Endothelial cell (in vitro differentiated cells): ENCODE results near the gene PKP1. TPM values are rescaled to one million over a fixed set of nuclear protein-coding genes. Genes with fewer than 3 reads are reported as not detected.
A peak's percentile ranks its signal among the peaks of the same experiment; 100 is the strongest.

ENCODE experiments used
- DNase-seq: peaks from one replicate; pipeline ENCODE4 v3.0.0; 2021; ENCODE audit warnings: low spot score
- H3K27ac Mint-ChIP-seq: one replicate; pipeline ENCODE4 v1.8.0; 2021; ENCODE audit warnings: mixed read lengths, inconsistent platforms; ENCODE audit not compliant: unreplicated experiment
- H3K27me3 Mint-ChIP-seq: one replicate; pipeline ENCODE4 v1.8.0; 2021; ENCODE audit warnings: mild to moderate bottlenecking, moderate library complexity, mixed read lengths, inconsistent platforms; ENCODE audit not compliant: unreplicated experiment
- H3K36me3 Mint-ChIP-seq: one replicate; pipeline ENCODE4 v1.8.0; 2021; ENCODE audit warnings: mild to moderate bottlenecking, low read depth, mixed read lengths, inconsistent platforms; ENCODE audit not compliant: unreplicated experiment
- H3K4me1 Mint-ChIP-seq: one replicate; pipeline ENCODE4 v1.8.0; 2021; ENCODE audit warnings: mild to moderate bottlenecking, mixed read lengths, inconsistent platforms; ENCODE audit not compliant: unreplicated experiment
- H3K4me3 Mint-ChIP-seq: one replicate; pipeline ENCODE4 v1.8.0; 2021; ENCODE audit warnings: mild to moderate bottlenecking, mixed read lengths, inconsistent platforms; ENCODE audit not compliant: unreplicated experiment
- H3K9me3 Mint-ChIP-seq: one replicate; pipeline ENCODE4 v1.8.0; 2021; ENCODE audit warnings: mixed read lengths, inconsistent platforms; ENCODE audit not compliant: unreplicated experiment
- total RNA-seq: library from RNA; stranded (reverse); fragmentation: NEBNext Ultra II Directional; extraction: Animal tissue kit (Norgen Biotek cat#: 25700); gene quantifications from one replicate; pipeline ENCODE4 v1.2.1, GENCODE V29; 2021; ENCODE audit not compliant: unreplicated experiment
- TF ChIP-seq, protein P1 (sequence below): fragments of 200-600 bp; sonication (generic); IDR thresholded peaks from one replicate; pipeline ENCODE4 v1.5.0; 2021; ENCODE audit warnings: antibody characterized with exemption; ENCODE audit not compliant: unreplicated experiment

PKP1 gene
- total RNA-seq, 1 donor from 2014 or later, result 0.64 TPM

DNA sequence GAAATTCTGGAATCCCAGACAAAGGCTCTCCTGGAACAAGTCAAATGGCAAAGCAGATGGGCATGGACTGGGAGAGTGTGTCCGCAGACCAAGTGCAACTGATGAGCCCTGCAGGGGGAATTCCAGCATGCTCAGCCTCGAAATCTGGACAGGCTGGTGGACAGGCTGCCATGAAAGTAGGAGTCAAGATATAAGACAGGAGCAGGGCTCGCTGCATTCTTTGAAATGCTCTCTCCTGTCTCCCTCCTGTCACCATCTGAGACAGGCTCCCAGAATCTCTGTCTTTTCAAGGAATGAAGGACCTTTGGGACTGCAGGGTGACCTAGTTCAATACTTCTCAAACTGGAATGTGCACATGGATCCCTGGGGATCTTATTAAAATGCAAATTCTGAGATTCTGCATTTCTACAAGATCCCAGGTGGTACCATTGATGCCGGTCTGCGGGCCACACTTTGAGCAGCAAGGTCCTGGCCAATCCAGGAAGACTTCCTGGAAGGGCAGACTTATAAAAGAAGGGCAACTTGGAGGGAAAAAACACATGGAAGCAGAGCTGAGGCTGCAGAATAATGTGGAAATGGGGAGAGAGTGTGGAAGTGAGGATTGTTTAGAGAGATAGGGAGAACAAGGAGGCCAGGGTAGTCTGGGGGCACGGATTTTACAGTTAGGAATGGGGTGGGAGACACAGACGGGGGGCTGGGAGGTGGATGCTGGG lies 64.3 kb downstream of the PKP1 start:
- peaks cover 1% of the 10 kb centered on the region for H3K27me3 Mint-ChIP-seq
- H3K9me3 Mint-ChIP-seq, result no peaks in the 10 kb centered on the region
- H3K4me3 Mint-ChIP-seq, result no peak overlapping the region
- H3K4me1 Mint-ChIP-seq, result peaks cover 25% of the 10 kb centered on the region
- TF ChIP-seq, protein P1, sequence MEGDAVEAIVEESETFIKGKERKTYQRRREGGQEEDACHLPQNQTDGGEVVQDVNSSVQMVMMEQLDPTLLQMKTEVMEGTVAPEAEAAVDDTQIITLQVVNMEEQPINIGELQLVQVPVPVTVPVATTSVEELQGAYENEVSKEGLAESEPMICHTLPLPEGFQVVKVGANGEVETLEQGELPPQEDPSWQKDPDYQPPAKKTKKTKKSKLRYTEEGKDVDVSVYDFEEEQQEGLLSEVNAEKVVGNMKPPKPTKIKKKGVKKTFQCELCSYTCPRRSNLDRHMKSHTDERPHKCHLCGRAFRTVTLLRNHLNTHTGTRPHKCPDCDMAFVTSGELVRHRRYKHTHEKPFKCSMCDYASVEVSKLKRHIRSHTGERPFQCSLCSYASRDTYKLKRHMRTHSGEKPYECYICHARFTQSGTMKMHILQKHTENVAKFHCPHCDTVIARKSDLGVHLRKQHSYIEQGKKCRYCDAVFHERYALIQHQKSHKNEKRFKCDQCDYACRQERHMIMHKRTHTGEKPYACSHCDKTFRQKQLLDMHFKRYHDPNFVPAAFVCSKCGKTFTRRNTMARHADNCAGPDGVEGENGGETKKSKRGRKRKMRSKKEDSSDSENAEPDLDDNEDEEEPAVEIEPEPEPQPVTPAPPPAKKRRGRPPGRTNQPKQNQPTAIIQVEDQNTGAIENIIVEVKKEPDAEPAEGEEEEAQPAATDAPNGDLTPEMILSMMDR, result no peak
- peaks cover 7% of the 10 kb centered on the region for H3K36me3 Mint-ChIP-seq
- no peak for DNase-seq
- peak overlapping the region; percentile 33 for H3K27ac Mint-ChIP-seq

DNA sequence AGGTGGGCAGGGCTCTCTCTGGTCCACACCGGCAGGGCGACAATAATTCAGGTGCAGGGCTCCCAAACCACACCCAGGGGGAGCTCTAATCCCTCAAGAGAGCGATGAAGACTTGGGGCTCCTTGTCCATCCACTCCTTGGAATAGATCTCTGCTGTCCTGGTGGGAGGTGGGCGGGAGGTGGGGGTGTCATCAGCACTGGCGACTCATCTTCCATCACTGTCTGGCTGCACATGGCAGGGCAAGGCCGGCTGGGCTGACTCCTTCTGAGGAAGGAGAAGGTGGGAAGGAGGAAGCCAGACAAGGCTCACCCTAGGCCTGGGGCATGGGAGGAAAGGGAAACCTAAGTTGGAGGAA lies 64.9 kb downstream of the PKP1 start:
- TF ChIP-seq, protein P1, result peak; percentile 21
- Mint-ChIP-seq H3K9me3 (no peaks in the 10 kb centered on the region), H3K4me3 (no peak overlapping the region), H3K4me1 (peaks cover 25% of the 10 kb centered on the region), H3K36me3 (peaks cover 7% of the 10 kb centered on the region), H3K27me3 (peaks cover 1% of the 10 kb centered on the region), H3K27ac (no peak overlapping the region)
- DNase-seq, result peak; percentile 74

DNA sequence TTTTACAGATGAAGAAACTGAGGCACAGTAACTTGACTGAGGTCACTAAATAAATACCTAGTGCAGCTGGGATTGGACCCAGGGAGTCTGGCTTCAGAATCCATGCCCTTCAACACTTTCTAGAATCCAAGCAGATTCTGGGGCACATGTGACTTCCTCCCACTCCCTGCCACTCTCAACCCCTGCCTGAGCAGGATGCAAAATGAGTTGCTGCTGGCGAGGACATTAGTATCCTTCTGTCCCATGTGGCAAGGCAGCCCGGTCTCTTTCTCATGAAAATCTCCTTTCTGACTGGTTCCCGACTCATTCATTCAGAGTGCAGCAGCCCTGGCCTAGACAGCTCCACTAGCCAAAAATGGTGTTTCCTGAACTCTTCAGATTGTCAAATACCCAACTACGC lies 65.8 kb downstream of the PKP1 start:
- H3K36me3 Mint-ChIP-seq, result peaks cover 7% of the 10 kb centered on the region

DNA sequence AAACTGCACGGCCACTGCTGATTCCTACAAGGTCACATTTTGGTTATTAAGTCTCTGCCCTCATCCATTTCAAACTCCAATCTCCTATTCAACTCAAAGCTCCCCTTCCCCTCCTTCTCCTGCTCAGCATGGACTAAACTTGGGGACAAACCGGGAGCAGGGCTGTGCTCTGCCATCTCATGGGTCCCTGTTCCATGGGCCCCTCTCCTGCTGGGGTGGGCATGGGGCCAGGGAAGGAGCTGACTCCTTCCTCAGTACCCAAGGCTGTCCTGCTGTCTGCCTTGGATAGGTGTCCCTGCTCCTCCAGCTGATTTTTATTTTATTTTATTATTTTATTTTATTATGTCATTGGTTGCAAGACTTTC lies 67.0 kb downstream of the PKP1 start:
- TF ChIP-seq, protein P1, result no peak
- Mint-ChIP-seq H3K27me3 (peaks cover 5% of the 10 kb centered on the region), H3K4me3 (no peak overlapping the region), H3K4me1 (peaks cover 25% of the 10 kb centered on the region), H3K27ac (no peak overlapping the region), H3K36me3 (peaks cover 2% of the 10 kb centered on the region), H3K9me3 (no peaks in the 10 kb centered on the region)
- DNase-seq, result no peak

More for the DNA sequence above, 65.8 kb downstream of the PKP1 start:
- DNase-seq, result no peak
- peaks cover 1% of the 10 kb centered on the region for H3K27me3 Mint-ChIP-seq
- H3K4me3 Mint-ChIP-seq, result no peak overlapping the region
- no peaks in the 10 kb centered on the region for H3K9me3 Mint-ChIP-seq
- peak overlapping the region; percentile 79 for H3K27ac Mint-ChIP-seq
- peaks cover 25% of the 10 kb centered on the region for H3K4me1 Mint-ChIP-seq
- TF ChIP-seq, protein P1, result no peak

DNA sequence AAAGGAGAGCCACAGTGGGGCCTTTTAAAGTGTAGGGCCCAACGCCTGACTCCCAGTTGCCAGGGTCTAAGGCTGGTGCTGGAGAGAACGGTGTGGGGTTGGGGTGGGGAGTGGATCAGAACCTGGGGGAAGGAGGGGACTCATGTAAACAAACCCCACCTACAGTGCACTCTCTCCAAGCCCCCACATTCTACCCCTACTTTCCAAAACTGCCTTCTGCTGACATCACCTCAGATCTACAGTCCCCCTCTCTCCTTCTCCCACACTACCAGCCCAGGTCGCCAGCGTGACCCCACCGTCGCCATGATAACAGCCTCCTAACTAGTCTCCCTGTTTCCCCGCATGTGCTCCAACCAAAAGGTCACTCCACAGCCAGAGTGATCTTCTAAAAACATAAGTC lies 67.6 kb downstream of the PKP1 start:
- Mint-ChIP-seq H3K4me1 (peaks cover 25% of the 10 kb centered on the region), H3K27me3 (peaks cover 5% of the 10 kb centered on the region), H3K27ac (no peak overlapping the region), H3K9me3 (no peaks in the 10 kb centered on the region), H3K36me3 (no peaks in the 10 kb centered on the region), H3K4me3 (no peak overlapping the region)
- no peak for DNase-seq
- TF ChIP-seq, protein P1, result no peak
